Measurements from ENCODE around the gene LYRM4. TPM values are rescaled to one million over a fixed set of nuclear protein-coding genes. Genes with fewer than 3 reads are reported as not detected.

Gene LYRM4
- total RNA-seq, 6 experiments from 2014 or later, result 5.7 to 11.5 (median 8.5) TPM

GRCh38 chr6:5102267-5102970 is 158.3 kb downstream of the LYRM4 start:
- ATAC-seq, result no peak
- no peaks in the 10 kb centered on the region for H3K4me1 ChIP-seq
- H3K36me3 ChIP-seq, result no peaks in the 10 kb centered on the region
- H3K27me3 ChIP-seq, result no peaks in the 10 kb centered on the region
- intact Hi-C loops (cut with DNase I), result no loop called here
- H3K4me3 ChIP-seq, result no peak overlapping the region
- H3K9me3 ChIP-seq, result no peaks in the 10 kb centered on the region
- DNase-seq, result no peak
- TF ChIP-seq CTCF (IDR thresholded peaks at IDR 0.05), result no peak
- TF ChIP-seq POLR2A (IDR thresholded peaks at IDR 0.05), result no peak
- WGBS (ENCODE audit: insufficient coverage, low coverage, low lambda C conversion rate, missing lambda C conversion rate), result 20% methylated on average over 1 of the region's 8 CpGs
- no peak overlapping the region for H3K27ac ChIP-seq

- no peak overlapping the region for H3K27ac ChIP-seq
- intact Hi-C loops (cut with DNase I), result no loop called here
- H3K4me3 ChIP-seq, result no peak overlapping the region
- ATAC-seq (no peak), DNase-seq (no peak)
- no peak for TF ChIP-seq CTCF (IDR thresholded peaks at IDR 0.05)
- no peaks in the 10 kb centered on the region for H3K36me3 ChIP-seq
- no peaks in the 10 kb centered on the region for H3K9me3 ChIP-seq
- no peaks in the 10 kb centered on the region for H3K4me1 ChIP-seq
- no peaks in the 10 kb centered on the region for H3K27me3 ChIP-seq
- WGBS (ENCODE audit: insufficient coverage, low coverage, low lambda C conversion rate, missing lambda C conversion rate), result 92% methylated on average over 7 of the region's 7 CpGs
Measured at GRCh38 chr6:5100806-5101205, 159.9 kb downstream of the LYRM4 start.

- Histone ChIP-seq H3K9me3 (no peaks in the 10 kb centered on the region), H3K4me1 (no peaks in the 10 kb centered on the region), H3K4me3 (no peak overlapping the region), H3K27ac (no peak overlapping the region), H3K27me3 (no peaks in the 10 kb centered on the region), H3K36me3 (no peaks in the 10 kb centered on the region)
- 89% methylated on average over 2 of the region's 3 CpGs for WGBS (ENCODE audit: insufficient coverage, low coverage, low lambda C conversion rate, missing lambda C conversion rate)
- TF ChIP-seq POLR2A (IDR thresholded peaks at IDR 0.05) (no peak), CTCF (IDR thresholded peaks at IDR 0.05) (no peak)
- ATAC-seq (no peak), DNase-seq (no peak)
- intact Hi-C loops (cut with DNase I), result no loop called here
Measured at GRCh38 chr6:5099537-5099936, 161.2 kb downstream of the LYRM4 start.

- peak in 1 of 4 donors; percentile 10 for ATAC-seq
- Histone ChIP-seq H3K36me3 (no peaks in the 10 kb centered on the region), H3K4me1 (no peaks in the 10 kb centered on the region), H3K27ac (no peak overlapping the region), H3K9me3 (no peaks in the 10 kb centered on the region), H3K4me3 (no peak overlapping the region), H3K27me3 (no peaks in the 10 kb centered on the region)
- no peak for TF ChIP-seq CTCF (IDR thresholded peaks at IDR 0.05)
- no peak for TF ChIP-seq POLR2A (IDR thresholded peaks at IDR 0.05)
- intact Hi-C loops (cut with DNase I), result no loop called here
- 85% methylated on average over 4 of the region's 14 CpGs for WGBS (ENCODE audit: insufficient coverage, low coverage, low lambda C conversion rate, missing lambda C conversion rate)
- no peak for DNase-seq
Measured at GRCh38 chr6:5098501-5099270, 162.1 kb downstream of the LYRM4 start.

All from right lobe of liver (tissue), 6 donors.